Measurements from ENCODE around the gene EZH2. TPM values are rescaled to one million over a fixed set of nuclear protein-coding genes. Genes with fewer than 3 reads are reported as not detected.

Gene EZH2
- total and polyA plus RNA-seq, 2 donors (not counting 1 experiment from before 2014, with no cell fraction given), result 7.1 to 10.1 TPM

DNA sequence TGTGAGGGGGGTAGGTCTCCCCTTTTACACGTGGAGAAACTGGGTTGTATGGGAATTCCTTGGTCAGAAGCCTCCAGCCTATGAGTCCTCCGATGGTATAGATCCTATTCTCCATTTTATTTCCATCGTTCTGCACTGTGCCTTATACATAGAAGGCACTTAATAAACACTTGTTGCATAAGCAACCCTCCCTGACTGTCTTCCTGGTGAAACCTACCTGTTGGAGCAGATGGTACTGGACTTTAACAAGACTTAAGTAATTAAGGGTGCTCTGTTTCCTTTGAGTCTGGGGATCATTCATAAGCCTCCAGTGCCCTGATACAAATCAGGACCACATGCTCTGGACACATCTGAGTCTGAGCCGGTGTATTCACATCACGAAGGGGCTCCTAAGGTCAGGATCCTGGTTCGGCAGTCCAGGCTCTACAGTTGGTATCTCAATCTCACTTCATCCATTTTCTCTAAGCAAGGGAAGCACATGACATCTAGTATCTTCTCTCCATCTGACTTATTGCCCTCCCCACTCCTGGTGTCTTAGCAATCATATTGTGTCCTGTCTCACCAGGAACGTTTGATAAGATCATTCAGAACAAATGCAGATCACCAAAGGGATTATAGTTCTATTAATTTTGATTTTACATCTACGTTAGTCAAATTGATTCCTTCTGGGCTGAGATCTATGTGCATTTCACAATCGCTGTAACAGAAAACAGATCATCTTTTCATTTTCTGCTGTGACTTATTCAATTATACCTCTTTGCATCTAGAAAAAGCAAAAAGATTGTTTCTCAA, 22.8 kb upstream of the EZH2 start:
- Histone ChIP-seq H3K27me3 (ENCODE audit: control insufficient read depth, insufficient read depth, low read length) (peaks cover 30% of the 10 kb centered on the region), H4K20me1 (ENCODE audit: control insufficient read depth, extremely low read depth, insufficient read depth, low read length) (no peaks in the 10 kb centered on the region), H3K9me3 (ENCODE audit: control insufficient read depth, insufficient read depth, low read depth, low read length) (no peaks in the 10 kb centered on the region), H2AFZ (ENCODE audit: low read length) (no peak overlapping the region), H3K4me3 (replicated peaks in 1 of 4; ENCODE audit: control extremely low read depth in 1 of 4, insufficient read depth in 1 of 4, low read depth in 3 of 4, low read length in 4 of 4) (no peak overlapping the region), H3K4me1 (ENCODE audit: control insufficient read depth, extremely low read depth, insufficient read depth, low read length) (no peaks in the 10 kb centered on the region), H3K4me2 (ENCODE audit: extremely low read depth, insufficient read depth, low read length) (no peak overlapping the region), H3K27ac (ENCODE audit: insufficient read depth, low read length) (no peak overlapping the region), H3K79me2 (ENCODE audit: control insufficient read depth, insufficient read depth, low read length) (no peaks in the 10 kb centered on the region), H3K36me3 (ENCODE audit: control insufficient read depth, insufficient read depth, low read length) (no peaks in the 10 kb centered on the region), H3K9ac (ENCODE audit: insufficient read depth, low read length) (no peak overlapping the region)
- TF ChIP-seq, protein P1, sequence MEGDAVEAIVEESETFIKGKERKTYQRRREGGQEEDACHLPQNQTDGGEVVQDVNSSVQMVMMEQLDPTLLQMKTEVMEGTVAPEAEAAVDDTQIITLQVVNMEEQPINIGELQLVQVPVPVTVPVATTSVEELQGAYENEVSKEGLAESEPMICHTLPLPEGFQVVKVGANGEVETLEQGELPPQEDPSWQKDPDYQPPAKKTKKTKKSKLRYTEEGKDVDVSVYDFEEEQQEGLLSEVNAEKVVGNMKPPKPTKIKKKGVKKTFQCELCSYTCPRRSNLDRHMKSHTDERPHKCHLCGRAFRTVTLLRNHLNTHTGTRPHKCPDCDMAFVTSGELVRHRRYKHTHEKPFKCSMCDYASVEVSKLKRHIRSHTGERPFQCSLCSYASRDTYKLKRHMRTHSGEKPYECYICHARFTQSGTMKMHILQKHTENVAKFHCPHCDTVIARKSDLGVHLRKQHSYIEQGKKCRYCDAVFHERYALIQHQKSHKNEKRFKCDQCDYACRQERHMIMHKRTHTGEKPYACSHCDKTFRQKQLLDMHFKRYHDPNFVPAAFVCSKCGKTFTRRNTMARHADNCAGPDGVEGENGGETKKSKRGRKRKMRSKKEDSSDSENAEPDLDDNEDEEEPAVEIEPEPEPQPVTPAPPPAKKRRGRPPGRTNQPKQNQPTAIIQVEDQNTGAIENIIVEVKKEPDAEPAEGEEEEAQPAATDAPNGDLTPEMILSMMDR (conservative IDR thresholded peaks at IDR 0.05 in 1 of 2, IDR thresholded peaks at IDR 0.05 in 1 of 2; ENCODE audit: low read depth in 1 of 2, low read length in 2 of 2), result no peak
- TF ChIP-seq EZH2 (IDR thresholded peaks at IDR 0.05; ENCODE audit: low read length, missing control alignments), result no peak
- DNase-seq (ENCODE audit: low read depth in 2 of 2), result no peak

DNA sequence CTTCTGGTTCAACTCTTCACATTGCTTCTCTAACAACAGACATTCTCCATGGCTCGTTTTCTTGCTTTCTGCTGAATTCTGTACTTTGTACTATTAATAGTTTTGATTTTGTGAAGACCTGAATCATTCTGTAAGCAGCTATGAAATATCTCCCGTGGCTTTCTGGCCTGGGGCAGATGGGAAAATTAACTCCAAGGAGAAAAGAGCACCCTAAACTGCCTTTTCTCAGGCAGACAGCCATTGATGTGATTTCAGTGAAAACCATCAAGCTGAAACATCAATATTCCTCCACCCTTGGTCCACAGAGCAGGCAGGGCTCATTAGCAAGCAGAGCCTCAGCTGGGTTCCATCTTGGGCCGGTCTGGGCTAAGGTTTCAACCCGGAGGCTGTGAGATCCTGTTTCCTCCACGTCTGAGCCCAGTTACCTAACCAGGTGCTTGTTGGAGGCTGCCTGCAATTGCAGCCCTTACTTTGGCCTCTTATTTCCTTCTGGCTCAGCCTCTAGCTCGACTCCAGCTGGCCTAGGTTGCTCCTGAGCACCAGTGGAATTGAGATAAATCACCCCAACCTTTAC, 21.1 kb upstream of the EZH2 start:
- no peak for DNase-seq (ENCODE audit: low read depth in 2 of 2)
- Histone ChIP-seq H3K9ac (ENCODE audit: insufficient read depth, low read length) (no peak overlapping the region), H3K79me2 (ENCODE audit: control insufficient read depth, insufficient read depth, low read length) (no peaks in the 10 kb centered on the region), H3K4me3 (replicated peaks in 1 of 4; ENCODE audit: control extremely low read depth in 1 of 4, insufficient read depth in 1 of 4, low read depth in 3 of 4, low read length in 4 of 4) (no peak overlapping the region), H3K4me2 (ENCODE audit: extremely low read depth, insufficient read depth, low read length) (no peak overlapping the region), H3K4me1 (ENCODE audit: control insufficient read depth, extremely low read depth, insufficient read depth, low read length) (no peaks in the 10 kb centered on the region), H3K9me3 (ENCODE audit: control insufficient read depth, insufficient read depth, low read depth, low read length) (no peaks in the 10 kb centered on the region), H3K27me3 (ENCODE audit: control insufficient read depth, insufficient read depth, low read length) (peaks cover 30% of the 10 kb centered on the region), H3K36me3 (ENCODE audit: control insufficient read depth, insufficient read depth, low read length) (no peaks in the 10 kb centered on the region), H4K20me1 (ENCODE audit: control insufficient read depth, extremely low read depth, insufficient read depth, low read length) (no peaks in the 10 kb centered on the region), H2AFZ (ENCODE audit: low read length) (no peak overlapping the region), H3K27ac (ENCODE audit: insufficient read depth, low read length) (no peak overlapping the region)
- TF ChIP-seq EZH2 (IDR thresholded peaks at IDR 0.05; ENCODE audit: low read length, missing control alignments), result no peak
- TF ChIP-seq, protein P1 (conservative IDR thresholded peaks at IDR 0.05 in 1 of 2, IDR thresholded peaks at IDR 0.05 in 1 of 2; ENCODE audit: low read depth in 1 of 2, low read length in 2 of 2), result no peak

DNA sequence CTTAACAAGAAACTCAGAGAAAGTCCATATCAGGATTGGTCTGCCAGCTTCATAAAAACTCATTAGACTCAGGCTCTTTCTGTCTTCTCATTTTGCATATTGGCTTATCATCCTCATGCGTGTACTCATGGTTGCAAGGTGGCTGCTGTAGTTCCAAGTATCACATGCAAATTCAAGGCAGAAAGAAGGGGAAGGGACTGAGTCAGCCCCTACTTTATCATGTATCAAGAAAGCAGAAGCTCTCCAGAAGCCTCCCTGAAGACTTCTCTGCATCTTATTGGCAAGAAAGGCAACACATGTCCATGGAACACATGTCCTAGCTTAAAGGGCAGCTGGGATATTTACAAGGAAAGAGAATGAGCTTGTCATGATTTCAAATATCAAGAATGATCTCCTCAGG, 19.4 kb upstream of the EZH2 start:
- no peaks in the 10 kb centered on the region for H3K79me2 ChIP-seq (ENCODE audit: control insufficient read depth, insufficient read depth, low read length)
- DNase-seq (ENCODE audit: low read depth in 2 of 2), result no peak
- H3K27me3 ChIP-seq (ENCODE audit: control insufficient read depth, insufficient read depth, low read length), result peaks cover 16% of the 10 kb centered on the region

More for the DNA sequence above, 19.4 kb upstream of the EZH2 start:
- Histone ChIP-seq H3K4me1 (ENCODE audit: control insufficient read depth, extremely low read depth, insufficient read depth, low read length) (no peaks in the 10 kb centered on the region), H4K20me1 (ENCODE audit: control insufficient read depth, extremely low read depth, insufficient read depth, low read length) (no peaks in the 10 kb centered on the region), H3K9me3 (ENCODE audit: control insufficient read depth, insufficient read depth, low read depth, low read length) (no peaks in the 10 kb centered on the region), H3K4me3 (replicated peaks in 1 of 4; ENCODE audit: control extremely low read depth in 1 of 4, insufficient read depth in 1 of 4, low read depth in 3 of 4, low read length in 4 of 4) (no peak overlapping the region), H3K4me2 (ENCODE audit: extremely low read depth, insufficient read depth, low read length) (no peak overlapping the region), H3K9ac (ENCODE audit: insufficient read depth, low read length) (no peak overlapping the region), H3K27ac (ENCODE audit: insufficient read depth, low read length) (no peak overlapping the region), H3K36me3 (ENCODE audit: control insufficient read depth, insufficient read depth, low read length) (no peaks in the 10 kb centered on the region), H2AFZ (ENCODE audit: low read length) (no peak overlapping the region)
- TF ChIP-seq, protein P1 (conservative IDR thresholded peaks at IDR 0.05 in 1 of 2, IDR thresholded peaks at IDR 0.05 in 1 of 2; ENCODE audit: low read depth in 1 of 2, low read length in 2 of 2), result no peak
- peak; percentile 37 for TF ChIP-seq EZH2 (IDR thresholded peaks at IDR 0.05; ENCODE audit: low read length, missing control alignments)
